ACC112 (cell line): ENCODE data around the gene RELN.

Experiments used
- H2AFZ ChIP-seq: fragments of 200-600 bp; sonication (generic); one replicate; pipeline ENCODE4 v1.6.0; 2017; ENCODE audit warnings: antibody characterized with exemption, low read length; ENCODE audit not compliant: unreplicated experiment
- H3K27ac ChIP-seq: fragments of 200-600 bp; sonication (generic); 2 replicates; pipeline ENCODE4 v1.5.1; 2014; ENCODE audit warnings: low read depth, mild to moderate bottlenecking, antibody characterized with exemption, low read length, moderate library complexity
- H3K27me3 ChIP-seq: fragments of 200-600 bp; sonication (generic); 2 replicates; pipeline ENCODE4 v1.6.1; 2014; ENCODE audit warnings: mild to moderate bottlenecking, antibody characterized with exemption, low read length, moderate library complexity, mixed read lengths; ENCODE audit not compliant: insufficient read depth
- H3K36me3 ChIP-seq: fragments of 200-600 bp; sonication (generic); 2 replicates; pipeline ENCODE4 v1.6.1; 2016; ENCODE audit warnings: mild to moderate bottlenecking, antibody characterized with exemption, low read length, moderate library complexity, mixed read lengths; ENCODE audit not compliant: insufficient read depth
- H3K4me1 ChIP-seq: fragments of 200-600 bp; sonication (generic); one replicate; pipeline ENCODE4 v1.6.1; 2016; ENCODE audit warnings: low read length, mixed read lengths; ENCODE audit not compliant: insufficient read depth, unreplicated experiment, control insufficient read depth
- H3K4me3 ChIP-seq: fragments of 200-600 bp; sonication (generic); 2 replicates; pipeline ENCODE4 v1.5.1; 2014; ENCODE audit warnings: mild to moderate bottlenecking, low read depth, low read length
- H3K79me2 ChIP-seq: fragments of 200-600 bp; sonication (generic); one replicate; pipeline ENCODE4 v1.6.0; 2016; ENCODE audit warnings: low read length; ENCODE audit not compliant: control insufficient read depth, unreplicated experiment, insufficient read depth

The RELN gene

GRCh38 chr7:103991406-103991805 lies 1.9 kb upstream of the RELN start:
- no peak overlapping the region for H3K27ac ChIP-seq
- H3K4me1 ChIP-seq, result peaks cover 4% of the 10 kb centered on the region
- H2AFZ ChIP-seq, result no peak overlapping the region
- peaks cover 34% of the 10 kb centered on the region for H3K27me3 ChIP-seq
- H3K79me2 ChIP-seq, result no peaks in the 10 kb centered on the region
- H3K4me3 ChIP-seq, result no peak overlapping the region
- H3K36me3 ChIP-seq, result no peaks in the 10 kb centered on the region

GRCh38 chr7:103990991-103991390 lies 1.5 kb upstream of the RELN start:
- H3K4me3 ChIP-seq, result peak overlapping the region; percentile 83; the same call in 1 of the 2 replicates
- H3K36me3 ChIP-seq, result no peaks in the 10 kb centered on the region
- no peak overlapping the region for H2AFZ ChIP-seq
- peaks cover 4% of the 10 kb centered on the region for H3K4me1 ChIP-seq
- H3K27me3 ChIP-seq, result peaks cover 34% of the 10 kb centered on the region
- no peak overlapping the region for H3K27ac ChIP-seq
- no peaks in the 10 kb centered on the region for H3K79me2 ChIP-seq

GRCh38 chr7:103989785-103990767 lies 618 bp upstream of the RELN start:
- Histone ChIP-seq H2AFZ (peak overlapping the region; percentile 99), H3K27me3 (peaks cover 36% of the 10 kb centered on the region), H3K27ac (no peak overlapping the region), H3K36me3 (no peaks in the 10 kb centered on the region), H3K4me1 (peaks cover 4% of the 10 kb centered on the region), H3K4me3 (peak overlapping the region; percentile 83), H3K79me2 (no peaks in the 10 kb centered on the region)

- H3K36me3 ChIP-seq, result no peaks in the 10 kb centered on the region
- H3K79me2 ChIP-seq, result no peaks in the 10 kb centered on the region
- peaks cover 38% of the 10 kb centered on the region for H3K27me3 ChIP-seq
- H3K4me3 ChIP-seq, result peak overlapping the region; percentile 77
- peaks cover 4% of the 10 kb centered on the region for H3K4me1 ChIP-seq
- no peak overlapping the region for H3K27ac ChIP-seq
- H2AFZ ChIP-seq, result peak overlapping the region; percentile 46
Measured at GRCh38 chr7:103988468-103989199, 824 bp downstream of the RELN start.

GRCh38 chr7:103987451-103987850 lies 2.0 kb downstream of the RELN start:
- no peak overlapping the region for H3K27ac ChIP-seq
- H3K4me3 ChIP-seq, result no peak overlapping the region
- H2AFZ ChIP-seq, result no peak overlapping the region
- H3K27me3 ChIP-seq, result peaks cover 47% of the 10 kb centered on the region
- H3K36me3 ChIP-seq, result no peaks in the 10 kb centered on the region
- no peaks in the 10 kb centered on the region for H3K79me2 ChIP-seq
- no peaks in the 10 kb centered on the region for H3K4me1 ChIP-seq

- no peak overlapping the region for H3K27ac ChIP-seq
- no peaks in the 10 kb centered on the region for H3K4me1 ChIP-seq
- H3K79me2 ChIP-seq, result no peaks in the 10 kb centered on the region
- H3K4me3 ChIP-seq, result no peak overlapping the region
- H2AFZ ChIP-seq, result no peak overlapping the region
- H3K36me3 ChIP-seq, result no peaks in the 10 kb centered on the region
- H3K27me3 ChIP-seq, result peaks cover 46% of the 10 kb centered on the region
Measured at GRCh38 chr7:103985565-103986126, 3.8 kb downstream of the RELN start.

- no peaks in the 10 kb centered on the region for H3K4me1 ChIP-seq
- no peak overlapping the region for H2AFZ ChIP-seq
- H3K36me3 ChIP-seq, result no peaks in the 10 kb centered on the region
- H3K27ac ChIP-seq, result no peak overlapping the region
- peaks cover 43% of the 10 kb centered on the region for H3K27me3 ChIP-seq
- no peaks in the 10 kb centered on the region for H3K79me2 ChIP-seq
- H3K4me3 ChIP-seq, result no peak overlapping the region
Measured at GRCh38 chr7:103984050-103984449, 5.4 kb downstream of the RELN start.

- H3K4me1 ChIP-seq, result no peaks in the 10 kb centered on the region
- H3K27me3 ChIP-seq, result peaks cover 36% of the 10 kb centered on the region
- no peak overlapping the region for H3K4me3 ChIP-seq
- no peak overlapping the region for H3K27ac ChIP-seq
- no peaks in the 10 kb centered on the region for H3K79me2 ChIP-seq
- H3K36me3 ChIP-seq, result no peaks in the 10 kb centered on the region
- H2AFZ ChIP-seq, result no peak overlapping the region
Measured at GRCh38 chr7:103983201-103983977, 6.1 kb downstream of the RELN start.

- Histone ChIP-seq H3K79me2 (no peaks in the 10 kb centered on the region), H3K36me3 (no peaks in the 10 kb centered on the region), H3K27me3 (peaks cover 22% of the 10 kb centered on the region; the same call in 1 of the 2 replicates), H3K27ac (no peak overlapping the region), H3K4me3 (no peak overlapping the region), H3K4me1 (no peaks in the 10 kb centered on the region), H2AFZ (no peak overlapping the region)
Measured at GRCh38 chr7:103981003-103981423, 8.4 kb downstream of the RELN start.
